Heart left ventricle (tissue), 16 donors: ENCODE measurements around the gene DENND4B. TPM values are rescaled to one million over a fixed set of nuclear protein-coding genes. Genes with fewer than 3 reads are reported as not detected.

ENCODE experiments used
- ATAC-seq, 4 donors: fragments of 200-7000 bp; cut with Tn5 transposase; one replicate each; pipeline ENCODE4 v1.9.1; 2020 to 2022; ENCODE audit warnings: moderate library complexity in 4 of 4, mild to moderate bottlenecking in 3 of 4, moderate number of reproducible peaks in 1 of 4
- DNase-seq, 5 donors: peaks; one replicate each; pipeline ENCODE4 v3.0.0-alpha.2; 2020
- H3K27ac ChIP-seq, 12 donors: fragments of 200-600 bp; sonication (generic) in 4 of 12; one replicate each; pipeline versions ENCODE4 v1.5.0 to v1.8.0; 2016 to 2022; ENCODE audit warnings: mild to moderate bottlenecking in 2 of 12
- H3K27me3 ChIP-seq, 9 donors: fragments of 200-600 bp; sonication (generic) in 2 of 9; one replicate each; pipeline versions ENCODE4 v1.5.1 to v1.8.0; 2016 to 2022; ENCODE audit warnings: mild to moderate bottlenecking in 3 of 9
- H3K36me3 ChIP-seq, 9 donors: fragments of 200-600 bp; sonication (generic) in 2 of 9; one replicate each; pipeline versions ENCODE4 v1.5.0 to v1.8.0; 2018 to 2022; ENCODE audit warnings: mild to moderate bottlenecking in 2 of 9
- H3K4me1 ChIP-seq, 12 donors: fragments of 200-600 bp; sonication (generic) in 4 of 12; one replicate each; pipeline versions ENCODE4 v1.5.0 to v1.8.0; 2016 to 2022; ENCODE audit warnings: mild to moderate bottlenecking in 3 of 12
- H3K4me3 ChIP-seq, 12 donors: fragments of 200-600 bp; sonication (generic) in 4 of 12; one replicate each; pipeline versions ENCODE4 v1.5.0 to v1.8.0; 2017 to 2022; ENCODE audit warnings: mild to moderate bottlenecking in 9 of 12, moderate library complexity in 4 of 12
- H3K9me3 ChIP-seq, 12 donors: fragments of 200-600 bp; sonication (generic) in 4 of 12; one replicate each; pipeline versions ENCODE4 v1.5.0 to v1.8.0; 2016 to 2022; ENCODE audit warnings: mild to moderate bottlenecking in 1 of 12
- POLR2A ChIP-seq, 2 donors: fragments of 450-650 bp; IDR thresholded peaks; one replicate each; pipeline ENCODE4 v1.6.1; 2017; ENCODE audit warnings: antibody characterized with exemption in 2 of 2, mild to moderate bottlenecking in 2 of 2, moderate library complexity in 2 of 2
- WGBS, 4 donors: extraction: QIAGEN DNeasy Blood & Tissue Kit in 2 of 4; methylation state at CpG; one replicate each; pipeline versions ENCODE4 v1.1.5 to v1.1.7; 2013 to 2018; 5-methylcytosine and 5-hydroxymethylcytosine counted together
- intact Hi-C, 10 donors: fragments of 100-400 bp; cut with DNase I; formaldehyde crosslinking; loops; one replicate each; pipeline versions ENCODE4 v1.11.1 to v1.14.2; 2022
- polyA plus RNA-seq, 2 donors: library from polyadenylated mRNA; stranded (reverse); fragments of 200-250 nt; gene quantifications; one replicate each; pipeline ENCODE4 v1.2.3, GENCODE V29; 2013
- total RNA-seq, 9 donors: library from RNA; depleted of rRNA in 2 of 9; stranded (reverse); fragments of >200 nt in 2 of 9; fragmentation: NEBNext Ultra II Directional in 3 of 9; extraction: Animal tissue kit (Norgen Biotek cat#: 25700) in 3 of 9; gene quantifications; one replicate each; pipeline versions ENCODE4 v1.1.0 to v1.2.4, GENCODE V29; 2016 to 2023
- TF ChIP-seq, protein P1 (sequence below), 12 donors: fragments of 200-600 bp; sonication (generic) in 4 of 12; IDR thresholded peaks; one replicate each; pipeline versions ENCODE4 v1.5.0 to v1.8.0; 2018 to 2022; ENCODE audit warnings: antibody characterized with exemption in 12 of 12, mild to moderate bottlenecking in 5 of 12
- donor health status: ischemic (EF 13 %, LVEDD 7.1; RV severe dilation, severe dysfunction).
- donor health status: healthy with polysubstance abuse.
- donor health status: DM: no; HTN: yes; CAD: no.
- donor health status: DM: no; HTN: no; CAD: no.
- donor health status: ischemic (EF 25% LVEDD 6.9; RV normal size, moderate dysfunction).
- donor health status: ischemic (EF 25% LVEDD 5.7; RV mildly dilated, moderate dysfunction).
- donor health status: healthy.
- donor health status: DM: yes; HTN: yes; CAD: no.
- donor health status: ischemic (EF 35%, LVEDD 5.7; RV mildly dilated, moderate dysfunction).
- donor health status: nonischemic (EF 11% LVEDD 7.7; RV severe dilation, severe dysfunction).
- donor health status: DM: yes; HTN: yes; CAD: no.
- donor health status: PGD.
- donor health status: ischemic (EF 29% LVEDD 5.4; RV normal size, mild dysfunction).
- donor health status: nonischemic (EF 23%, LVEDD 6.1; RV moderate dilation, normal function).

DENND4B gene
- total and polyA plus RNA-seq, 11 donors: 30.5 to 60.7 (median 40.8) TPM

DNA sequence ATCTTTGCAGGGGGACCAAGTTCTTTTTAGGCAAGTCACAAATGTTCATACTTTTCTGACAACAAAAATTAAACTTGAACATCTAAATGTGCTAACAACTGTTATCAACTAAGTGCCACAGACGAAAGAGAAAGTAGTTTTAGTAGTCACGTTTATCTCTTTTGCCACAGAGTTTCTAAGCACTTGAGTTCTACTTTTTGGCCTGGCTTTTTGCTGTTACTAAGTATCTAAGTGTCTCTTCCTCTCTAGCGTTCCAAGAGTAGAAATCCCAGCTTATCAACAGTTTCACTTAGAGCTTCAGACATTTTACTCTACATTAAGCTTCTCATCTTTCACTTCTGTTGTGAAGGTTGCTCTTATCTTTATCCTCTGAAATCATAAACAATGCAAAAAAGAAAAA lies 58.0 kb downstream of the DENND4B start:
- Histone ChIP-seq H3K9me3 (no peaks in the 10 kb centered on the region), H3K27ac (peak overlapping the region in 2 of 12 donors; percentile 26 to 70), H3K4me3 (no peak overlapping the region), H3K4me1 (peaks cover 0 to 29% (median 13%) of the 10 kb centered on the region in 12 donors), H3K36me3 (peaks cover 0 to 28% (median 20%) of the 10 kb centered on the region in 9 donors), H3K27me3 (no peaks in the 10 kb centered on the region)
- intact Hi-C loops: loop anchor here in 2 of 10 donors (5.0 kb wide), 2 partner anchors 41 to 56 kb away; no protein-coding TSS in a partner anchor
- ATAC-seq (no peak), DNase-seq (no peak)
- TF ChIP-seq POLR2A (IDR thresholded peaks at IDR 0.05): no peak
- TF ChIP-seq, protein P1, sequence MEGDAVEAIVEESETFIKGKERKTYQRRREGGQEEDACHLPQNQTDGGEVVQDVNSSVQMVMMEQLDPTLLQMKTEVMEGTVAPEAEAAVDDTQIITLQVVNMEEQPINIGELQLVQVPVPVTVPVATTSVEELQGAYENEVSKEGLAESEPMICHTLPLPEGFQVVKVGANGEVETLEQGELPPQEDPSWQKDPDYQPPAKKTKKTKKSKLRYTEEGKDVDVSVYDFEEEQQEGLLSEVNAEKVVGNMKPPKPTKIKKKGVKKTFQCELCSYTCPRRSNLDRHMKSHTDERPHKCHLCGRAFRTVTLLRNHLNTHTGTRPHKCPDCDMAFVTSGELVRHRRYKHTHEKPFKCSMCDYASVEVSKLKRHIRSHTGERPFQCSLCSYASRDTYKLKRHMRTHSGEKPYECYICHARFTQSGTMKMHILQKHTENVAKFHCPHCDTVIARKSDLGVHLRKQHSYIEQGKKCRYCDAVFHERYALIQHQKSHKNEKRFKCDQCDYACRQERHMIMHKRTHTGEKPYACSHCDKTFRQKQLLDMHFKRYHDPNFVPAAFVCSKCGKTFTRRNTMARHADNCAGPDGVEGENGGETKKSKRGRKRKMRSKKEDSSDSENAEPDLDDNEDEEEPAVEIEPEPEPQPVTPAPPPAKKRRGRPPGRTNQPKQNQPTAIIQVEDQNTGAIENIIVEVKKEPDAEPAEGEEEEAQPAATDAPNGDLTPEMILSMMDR (IDR thresholded peaks at IDR 0.05): no peak
- 9 to 14% (median 11%) methylated on average over 3 of the region's 3 CpGs for WGBS, 4 donors

DNA sequence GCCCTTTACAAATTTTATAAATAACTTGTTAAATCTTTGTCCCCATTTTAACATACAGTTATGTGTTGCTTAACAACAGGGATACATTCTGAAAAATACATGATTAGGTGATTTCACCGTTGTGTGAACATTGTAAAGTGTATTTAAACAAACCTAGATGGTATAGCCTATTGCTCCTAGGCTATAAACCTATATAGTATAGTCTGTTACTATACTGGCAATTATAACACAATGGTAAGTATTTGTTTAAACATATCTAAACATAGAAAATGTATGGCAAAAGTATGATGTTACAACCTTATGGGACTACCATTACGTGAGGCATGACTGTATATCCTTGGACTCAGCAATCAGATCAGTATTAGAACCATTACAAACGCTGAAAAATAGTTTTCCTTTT lies 60.4 kb downstream of the DENND4B start:
- Histone ChIP-seq H3K4me1 (peaks cover 2 to 53% (median 32%) of the 10 kb centered on the region in 12 donors), H3K9me3 (no peaks in the 10 kb centered on the region), H3K4me3 (no peak overlapping the region), H3K27me3 (no peaks in the 10 kb centered on the region), H3K27ac (no peak overlapping the region), H3K36me3 (peaks cover 0 to 9% (median 2%) of the 10 kb centered on the region in 9 donors)
- intact Hi-C loops: loop anchor here in 2 of 10 donors (5.0 kb wide), 2 partner anchors 39 to 54 kb away; no protein-coding TSS in a partner anchor
- 77 to 94% (median 87%) methylated on average over 3 of the region's 3 CpGs for WGBS, 4 donors
- ATAC-seq: no peak
- TF ChIP-seq, protein P1 (IDR thresholded peaks at IDR 0.05): no peak
- TF ChIP-seq POLR2A (IDR thresholded peaks at IDR 0.05): no peak
- no peak for DNase-seq

DNA sequence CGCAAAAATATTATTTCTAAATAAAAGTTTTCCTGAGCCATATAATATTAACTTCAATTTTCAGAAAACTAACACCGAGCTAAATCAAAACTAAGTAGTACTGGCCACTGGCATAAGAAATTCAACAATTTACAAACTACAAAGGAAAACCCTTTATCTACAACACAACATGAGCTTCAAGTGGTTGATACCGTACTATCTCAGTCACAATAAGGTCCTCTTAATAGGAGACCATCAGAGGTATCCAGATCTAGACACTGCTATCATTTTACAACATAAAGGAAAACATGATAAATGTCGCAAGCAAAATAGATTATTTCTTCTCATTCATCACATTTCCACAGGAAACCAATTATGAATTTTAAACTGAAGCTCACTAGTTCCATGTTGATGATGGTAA lies 63.3 kb downstream of the DENND4B start:
- Histone ChIP-seq H3K4me3 (no peak overlapping the region), H3K27me3 (no peaks in the 10 kb centered on the region), H3K4me1 (peaks cover 1 to 51% (median 32%) of the 10 kb centered on the region in 12 donors), H3K27ac (no peak overlapping the region), H3K36me3 (peaks cover 0 to 4% (median 0%) of the 10 kb centered on the region in 9 donors), H3K9me3 (no peaks in the 10 kb centered on the region)
- intact Hi-C loops: loop anchor here in 1 of 10 donors (5.0 kb wide), 1 partner anchor 39 kb away; the partner anchor contains the start of gene GATAD2B
- ATAC-seq: no peak
- no peak for DNase-seq
- TF ChIP-seq, protein P1 (IDR thresholded peaks at IDR 0.05): no peak
- TF ChIP-seq POLR2A (IDR thresholded peaks at IDR 0.05): no peak
- 73 to 79% (median 76%) methylated on average over 4 of the region's 4 CpGs for WGBS, 4 donors

DNA sequence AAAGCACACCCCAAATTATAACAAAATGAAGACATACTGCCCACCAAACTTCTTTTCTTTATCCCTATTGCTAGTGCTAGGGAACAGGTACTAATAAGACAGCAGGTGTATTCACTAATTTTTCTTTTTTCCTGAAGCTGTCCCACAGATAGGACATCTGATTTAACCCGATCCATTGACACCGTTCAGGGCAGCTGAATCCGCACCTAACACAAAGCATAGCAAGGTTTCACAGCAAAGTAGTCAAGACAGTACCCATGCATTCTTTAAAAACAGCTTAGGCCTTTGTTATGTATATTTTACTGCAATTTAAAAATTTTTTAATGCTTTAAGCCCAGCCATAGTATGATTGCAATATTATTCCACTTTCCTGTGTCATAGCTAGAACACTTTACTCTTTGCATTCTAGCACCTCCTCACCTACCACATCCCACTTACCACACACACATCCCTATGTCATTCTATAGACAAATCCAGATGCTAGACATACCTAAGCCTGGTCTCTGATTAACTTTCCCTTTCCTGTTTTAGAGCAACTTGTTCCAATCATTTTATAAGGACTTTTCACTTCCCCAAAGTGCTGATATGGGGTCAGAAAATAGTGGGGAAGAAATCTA lies 64.1 kb downstream of the DENND4B start:
- peak overlapping the region in 2 of 12 donors; percentile 6 to 36 for H3K4me3 ChIP-seq
- 66 to 70% (median 67%) methylated on average over 3 of the region's 3 CpGs for WGBS, 4 donors
- ATAC-seq (no peak), DNase-seq (no peak)
- TF ChIP-seq, protein P1 (IDR thresholded peaks at IDR 0.05): no peak
- TF ChIP-seq POLR2A (IDR thresholded peaks at IDR 0.05): no peak
- peak overlapping the region in 1 of 12 donors; percentile 52 for H3K27ac ChIP-seq
- intact Hi-C loops: loop anchor here in 1 of 10 donors (5.0 kb wide), 1 partner anchor 40 kb away; the partner anchor contains the start of gene GATAD2B
- no peaks in the 10 kb centered on the region for H3K9me3 ChIP-seq
- H3K27me3 ChIP-seq: no peaks in the 10 kb centered on the region
- peaks cover 0 to 2% (median 0%) of the 10 kb centered on the region in 9 donors for H3K36me3 ChIP-seq
- H3K4me1 ChIP-seq: peaks cover 0 to 43% (median 27%) of the 10 kb centered on the region in 12 donors
